HepG2 (cell line): ENCODE measurements around the gene NYAP2. TPM values are rescaled to one million over a fixed set of nuclear protein-coding genes. Genes with fewer than 3 reads are reported as not detected.

ENCODE experiments used
- ATAC-seq: fragments of 200-7000 bp; cut with Tn5 transposase; 3 replicates; pipeline ENCODE4 v1.9.1; 2020; ENCODE audit warnings: mild to moderate bottlenecking, moderate library complexity
- BruUV-seq: library from RNA; stranded (reverse); fragments of 400-500 nt; replicated peaks from 2 replicates; lab custom pipeline; 2021; lab: Mats Ljungman, UMichigan
- CTCF ChIA-PET: fragments of 300-600 bp; formaldehyde crosslinking; extraction: SDS; loops from one replicate; lab custom pipeline; 2021; ENCODE audit warnings: low total read pairs, inconsistent platforms, low intra/inter-chr PET ratio; lab: Yijun Ruan, JAX
- POLR2A ChIA-PET: fragments of 350-600 bp; sonication (Branson Sonifier 250); formaldehyde crosslinking; loops from one replicate; lab custom pipeline; 2020; ENCODE audit warnings: antibody characterized with exemption, inconsistent platforms; lab: Yijun Ruan, JAX
- DNase-seq: peaks from one replicate; pipeline ENCODE4 v3.0.0-alpha.2; 2015; ENCODE audit warnings: low spot score
- FAIRE-seq: peaks from 3 replicates; lab custom pipeline; 2011; peaks lifted over from hg19 to GRCh38; lab: Jason Lieb, UNC
- H2AFZ ChIP-seq: one replicate; pipeline ENCODE4 v1.6.1; 2011; ENCODE audit warnings: low read length, inconsistent platforms
- H3K27ac ChIP-seq: fragments of 300-600 bp; 3 replicates; pipeline ENCODE4 v1.8.0; 2011; ENCODE audit warnings: mixed run types, mild to moderate bottlenecking, mixed read lengths, low read length, inconsistent platforms; ENCODE audit not compliant: insufficient read depth; ENCODE audit errors: extremely low read length
- H3K27me3 ChIP-seq, 2 experiments: fragments of 200-600 bp in 1 of 2; 2 replicates in 1 of 2; 3 replicates in 1 of 2; pipeline versions ENCODE4 v1.6.0 to v1.8.0; 2011; ENCODE audit warnings: low read length in 2 of 2, mild to moderate bottlenecking in 2 of 2, moderate library complexity in 2 of 2, inconsistent platforms in 1 of 2; ENCODE audit not compliant: insufficient read depth in 2 of 2, control insufficient read depth in 1 of 2
- H3K36me3 ChIP-seq, 2 experiments: fragments of 200-600 bp in 1 of 2; replicated peaks in 1 of 2; 2 replicates in 1 of 2; 3 replicates in 1 of 2; pipeline versions ENCODE4 v1.5.1 to v1.8.0; 2011; ENCODE audit warnings: low read length in 2 of 2, inconsistent platforms in 1 of 2; ENCODE audit not compliant: insufficient read depth in 2 of 2, control insufficient read depth in 1 of 2
- H3K4me1 ChIP-seq: 2 replicates; pipeline ENCODE4 v1.5.1; 2012; ENCODE audit warnings: low read length, inconsistent platforms; ENCODE audit not compliant: insufficient read depth
- H3K4me2 ChIP-seq: 2 replicates; pipeline ENCODE4 v1.6.0; 2011; ENCODE audit warnings: low read depth, low read length, inconsistent platforms
- H3K4me3 ChIP-seq, 3 experiments: fragments of 200-600 bp in 1 of 3; sonication (generic), shearing (Covaris generic) in 1 of 3; replicated peaks in 1 of 3; 2 replicates each; pipeline ENCODE4 v1.5.1; 2011 to 2016; ENCODE audit warnings: low read length in 3 of 3, inconsistent platforms in 2 of 3, low read depth in 2 of 3, mild to moderate bottlenecking in 2 of 3, control low read depth in 1 of 3, mixed read lengths in 1 of 3; ENCODE audit not compliant: insufficient read depth in 1 of 3
- H3K79me2 ChIP-seq: one replicate; pipeline ENCODE4 v1.6.1; 2011; ENCODE audit warnings: low read length, inconsistent platforms; ENCODE audit not compliant: insufficient read depth
- H3K9ac ChIP-seq: 2 replicates; pipeline ENCODE4 v1.6.0; 2011; ENCODE audit warnings: mild to moderate bottlenecking, low read depth, low read length, inconsistent platforms; ENCODE audit not compliant: insufficient read depth
- H3K9me3 ChIP-seq: 2 replicates; pipeline ENCODE4 v1.5.1; 2012; ENCODE audit warnings: mild to moderate bottlenecking, low read length
- H4K20me1 ChIP-seq: 2 replicates; pipeline ENCODE4 v1.6.0; 2011; ENCODE audit warnings: inconsistent platforms, mild to moderate bottlenecking, low read length, moderate library complexity; ENCODE audit not compliant: insufficient read depth
- ARID3A ChIP-seq: IDR thresholded peaks from 2 replicates; pipeline ENCODE4 v1.6.1; 2012; ENCODE audit warnings: low read depth, low read length, improper control_type of control experiment
- MED1 ChIP-seq: sonication (generic); formaldehyde crosslinking; IDR thresholded peaks from 2 replicates; pipeline ENCODE4 v1.4.0; 2020; ENCODE audit warnings: missing genetic modification reagents
- MED13 ChIP-seq: sonication (generic); formaldehyde crosslinking; IDR thresholded peaks from 2 replicates; pipeline ENCODE4 v1.5.0; 2020; ENCODE audit warnings: missing genetic modification reagents
- MIER2 ChIP-seq: IDR thresholded peaks from 2 replicates; pipeline ENCODE4 v1.6.1; 2016; ENCODE audit warnings: missing biosample characterization, missing genetic modification reagents
- MYC ChIP-seq: sonication (generic); formaldehyde crosslinking; IDR thresholded peaks from 2 replicates; pipeline ENCODE4 v1.9.0; 2021; ENCODE audit warnings: missing genetic modification reagents, borderline replicate concordance
- POLR2AphosphoS5 ChIP-seq: IDR thresholded peaks from 2 replicates; pipeline ENCODE4 v1.6.1; 2012; ENCODE audit warnings: low read depth, low read length
- SP140L ChIP-seq: sonication (generic); formaldehyde crosslinking; IDR thresholded peaks from 2 replicates; pipeline ENCODE4 v1.4.0; 2020; ENCODE audit warnings: missing genetic modification reagents, borderline replicate concordance
- ZFY ChIP-seq: sonication (generic); formaldehyde crosslinking; IDR thresholded peaks from 2 replicates; pipeline ENCODE4 v1.4.0; 2020; ENCODE audit warnings: missing genetic modification reagents
- ZNF234 ChIP-seq: sonication (generic); formaldehyde crosslinking; conservative IDR thresholded peaks from 2 replicates; pipeline ENCODE4 v1.5.1; 2020; ENCODE audit warnings: mild to moderate bottlenecking, missing genetic modification reagents
- ZNF547 ChIP-seq: sonication (generic); formaldehyde crosslinking; IDR thresholded peaks from 2 replicates; pipeline ENCODE4 v1.5.1; 2020; ENCODE audit warnings: mild to moderate bottlenecking, missing genetic modification reagents
- ZNF569 ChIP-seq: sonication (generic); formaldehyde crosslinking; IDR thresholded peaks from 2 replicates; pipeline ENCODE4 v1.5.0; 2020; ENCODE audit warnings: mild to moderate bottlenecking, missing genetic modification reagents, moderate library complexity, borderline replicate concordance
- ZNF580 ChIP-seq: IDR thresholded peaks from 2 replicates; pipeline ENCODE4 v1.6.1; 2016; ENCODE audit warnings: low read depth, borderline replicate concordance
- ZNF746 ChIP-seq: sonication (generic); formaldehyde crosslinking; IDR thresholded peaks from 2 replicates; pipeline ENCODE4 v1.8.0; 2022; ENCODE audit warnings: mild to moderate bottlenecking, missing genetic modification reagents
- ZNF891 ChIP-seq: sonication (generic); formaldehyde crosslinking; IDR thresholded peaks from 2 replicates; pipeline ENCODE4 v1.5.0; 2020; ENCODE audit warnings: mild to moderate bottlenecking, missing genetic modification reagents
- WGBS: methylation state at CpG from one replicate; pipeline ENCODE4 v1.1.6; 2017; ENCODE audit warnings: low lambda C conversion rate; 5-methylcytosine and 5-hydroxymethylcytosine counted together
- in situ Hi-C: cut with HindIII; loops from 2 replicates; pipeline ENCODE4 v1.10.0; 2017; ENCODE audit warnings: low pct_unique_long_range_greater_than_20kb; ENCODE audit not compliant: extremely low pct_ligation_motif_present
- intact Hi-C: fragments of 100-400 bp; cut with micrococcal nuclease; formaldehyde crosslinking; loops from one replicate; pipeline ENCODE4 v1.10.0; 2022; ENCODE audit not compliant: unreplicated experiment
- polyA plus RNA-seq, 8 experiments: library from polyadenylated mRNA; depleted of rRNA in 3 of 8; stranded (reverse) in 7 of 8; unstranded in 1 of 8; fragments of >200 nt; fragmentation: Illumina TruSeq in 4 of 8; extraction: Trizol in 4 of 8; gene quantifications; 2 replicates each; pipeline versions ENCODE4 v1.2.1 to v1.2.3, GENCODE V29; 2011 to 2016; ENCODE audit warnings: low read depth in 4 of 8, missing spikeins in 1 of 8, mixed read lengths in 1 of 8; ENCODE audit not compliant: insufficient read depth in 1 of 8
- total RNA-seq, 5 experiments: library from RNA; depleted of rRNA; stranded (reverse); fragments of >200 nt; fragmentation: Illumina TruSeq; extraction: Trizol; gene quantifications; 2 replicates each; pipeline ENCODE4 v1.2.3, GENCODE V29; 2016; ENCODE audit warnings: low read depth in 1 of 5
- TF ChIP-seq, protein P1 (sequence below): sonication (generic); formaldehyde crosslinking; IDR thresholded peaks from 2 replicates; pipeline ENCODE4 v1.8.0; 2022; ENCODE audit warnings: mild to moderate bottlenecking, missing genetic modification reagents

The NYAP2 gene
- total and polyA plus RNA-seq, 2 of the 13 experiments (the other 11 are each of a cell fraction or from before 2014, with no cell fraction given): not detected

DNA sequence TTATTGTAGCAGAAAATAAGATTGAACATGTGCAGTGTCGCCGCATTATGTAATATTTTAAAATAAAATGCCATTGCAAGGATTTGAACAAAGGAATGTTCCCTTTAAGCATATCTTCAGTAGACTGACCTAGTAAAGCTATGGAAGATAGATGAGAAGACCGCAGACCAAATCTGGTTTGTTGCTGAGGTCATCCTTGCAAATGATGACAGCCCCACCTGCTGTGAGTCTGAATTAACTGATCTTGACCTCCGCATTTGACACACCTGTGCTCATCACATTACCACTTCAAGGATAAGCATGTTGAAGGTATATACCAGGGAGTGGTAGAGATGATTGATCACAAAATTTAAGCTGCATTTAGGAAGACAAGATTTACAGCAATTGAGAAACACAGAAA, 96.2 kb downstream of the NYAP2 start:
- in situ Hi-C loops (no loop called here), intact Hi-C loops (no loop called here)
- Histone ChIP-seq H3K27me3 (no peaks in the 10 kb centered on the region), H2AFZ (no peak overlapping the region), H3K36me3 (no peaks in the 10 kb centered on the region), H3K79me2 (no peaks in the 10 kb centered on the region), H3K9ac (no peak overlapping the region), H3K4me1 (no peaks in the 10 kb centered on the region), H3K4me3 (no peak overlapping the region), H3K27ac (no peak overlapping the region), H3K4me2 (no peak overlapping the region), H3K9me3 (no peaks in the 10 kb centered on the region), H4K20me1 (no peaks in the 10 kb centered on the region)
- BruUV-seq: no TSS peak
- FAIRE-seq (no peak), ATAC-seq (no peak), DNase-seq (no peak)
- ChIA-PET CTCF (no interaction called here), POLR2A (no interaction called here)
- 4% methylated on average over 4 of the region's 4 CpGs for WGBS
- no peak for TF ChIP-seq MED13
- no peak for TF ChIP-seq ZFY (CRISPR knock-in tag)

DNA sequence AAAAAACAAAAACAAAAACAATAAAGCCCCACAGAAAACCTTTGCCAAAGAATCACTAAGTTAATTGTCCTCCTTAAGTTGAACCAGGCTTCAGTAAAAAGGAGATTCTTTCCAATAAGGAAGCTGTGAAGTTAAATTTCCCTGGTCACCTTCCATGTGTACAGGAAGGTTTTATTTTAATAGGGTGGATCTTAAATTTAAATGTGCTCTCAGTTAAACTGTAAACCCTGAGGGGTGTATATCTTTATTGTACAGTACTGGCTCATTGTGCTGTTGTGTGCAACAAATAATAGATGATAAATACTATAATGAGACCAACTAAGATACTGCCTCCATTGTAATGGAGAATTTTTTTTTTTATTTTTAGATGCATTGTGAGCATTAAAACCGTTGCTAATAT, 97.1 kb downstream of the NYAP2 start:
- WGBS: 0% methylated on average over 1 of the region's 1 CpG

More for the DNA sequence above, 97.1 kb downstream of the NYAP2 start:
- Histone ChIP-seq H3K4me1 (no peaks in the 10 kb centered on the region), H3K9me3 (no peaks in the 10 kb centered on the region), H2AFZ (no peak overlapping the region), H3K27me3 (no peaks in the 10 kb centered on the region), H3K4me3 (no peak overlapping the region), H3K4me2 (no peak overlapping the region), H3K27ac (no peak overlapping the region), H3K79me2 (no peaks in the 10 kb centered on the region), H3K9ac (no peak overlapping the region), H3K36me3 (no peaks in the 10 kb centered on the region), H4K20me1 (no peaks in the 10 kb centered on the region)
- DNase-seq: no peak
- intact Hi-C loops (no loop called here), in situ Hi-C loops (no loop called here)
- no peak for FAIRE-seq
- CTCF ChIA-PET: no interaction called here
- no peak for TF ChIP-seq SP140L
- no peak for TF ChIP-seq ZNF569 (CRISPR knock-in tag)
- no peak for TF ChIP-seq ZNF580 (CRISPR knock-in tag)
- no peak for TF ChIP-seq MED1
- no peak for TF ChIP-seq ZNF547 (CRISPR knock-in tag)
- TF ChIP-seq MYC: no peak
- no peak for TF ChIP-seq ZNF234 (CRISPR knock-in tag)
- no peak for TF ChIP-seq ZNF891 (CRISPR knock-in tag)
- no peak for TF ChIP-seq ARID3A
- no peak for TF ChIP-seq MIER2
- no peak for TF ChIP-seq POLR2AphosphoS5
- TF ChIP-seq, protein P1, sequence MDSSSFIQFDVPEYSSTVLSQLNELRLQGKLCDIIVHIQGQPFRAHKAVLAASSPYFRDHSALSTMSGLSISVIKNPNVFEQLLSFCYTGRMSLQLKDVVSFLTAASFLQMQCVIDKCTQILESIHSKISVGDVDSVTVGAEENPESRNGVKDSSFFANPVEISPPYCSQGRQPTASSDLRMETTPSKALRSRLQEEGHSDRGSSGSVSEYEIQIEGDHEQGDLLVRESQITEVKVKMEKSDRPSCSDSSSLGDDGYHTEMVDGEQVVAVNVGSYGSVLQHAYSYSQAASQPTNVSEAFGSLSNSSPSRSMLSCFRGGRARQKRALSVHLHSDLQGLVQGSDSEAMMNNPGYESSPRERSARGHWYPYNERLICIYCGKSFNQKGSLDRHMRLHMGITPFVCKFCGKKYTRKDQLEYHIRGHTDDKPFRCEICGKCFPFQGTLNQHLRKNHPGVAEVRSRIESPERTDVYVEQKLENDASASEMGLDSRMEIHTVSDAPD (CRISPR knock-in tag): no peak
- TF ChIP-seq ZNF746 (CRISPR knock-in tag): no peak
- BruUV-seq: no TSS peak
- ATAC-seq: no peak
- POLR2A ChIA-PET: no interaction called here
